ENCODE measurements around the gene SHKBP1. TPM values are rescaled to one million over a fixed set of nuclear protein-coding genes. Genes with fewer than 3 reads are reported as not detected.

SHKBP1 gene
- total and polyA plus RNA-seq, 9 of the 15 experiments (the other 6 are each of a cell fraction or from before 2014, with no cell fraction given) = 1.2 to 58.1 (median 22.3) TPM

GRCh38 chr19:40611096-40611495 is 34.4 kb downstream of the SHKBP1 start (continued):
- TF ChIP-seq MYBL2 (IDR thresholded peaks at IDR 0.05; ENCODE audit: low read depth) (no peak), MYBL2 (CRISPR knock-in tag; IDR thresholded peaks at IDR 0.05; ENCODE audit: borderline replicate concordance) (no peak), ZNF316 (IDR thresholded peaks at IDR 0.05) (no peak), RERE (CRISPR knock-in tag; IDR thresholded peaks at IDR 0.05; ENCODE audit: borderline replicate concordance) (no peak), TRIM24 (IDR thresholded peaks at IDR 0.05) (no peak)

Measured in K562 (cell line).